HG03520 (cell line): Measurements from ENCODE around the gene FRMD4A.

ENCODE experiments used
- ATAC-seq: cut with Tn5 transposase; IDR thresholded peaks from one replicate; pipeline ENCODE4 v1.9.1; 2021; ENCODE audit warnings: mild to moderate bottlenecking, moderate library complexity; ENCODE audit not compliant: unreplicated experiment

The FRMD4A gene

DNA sequence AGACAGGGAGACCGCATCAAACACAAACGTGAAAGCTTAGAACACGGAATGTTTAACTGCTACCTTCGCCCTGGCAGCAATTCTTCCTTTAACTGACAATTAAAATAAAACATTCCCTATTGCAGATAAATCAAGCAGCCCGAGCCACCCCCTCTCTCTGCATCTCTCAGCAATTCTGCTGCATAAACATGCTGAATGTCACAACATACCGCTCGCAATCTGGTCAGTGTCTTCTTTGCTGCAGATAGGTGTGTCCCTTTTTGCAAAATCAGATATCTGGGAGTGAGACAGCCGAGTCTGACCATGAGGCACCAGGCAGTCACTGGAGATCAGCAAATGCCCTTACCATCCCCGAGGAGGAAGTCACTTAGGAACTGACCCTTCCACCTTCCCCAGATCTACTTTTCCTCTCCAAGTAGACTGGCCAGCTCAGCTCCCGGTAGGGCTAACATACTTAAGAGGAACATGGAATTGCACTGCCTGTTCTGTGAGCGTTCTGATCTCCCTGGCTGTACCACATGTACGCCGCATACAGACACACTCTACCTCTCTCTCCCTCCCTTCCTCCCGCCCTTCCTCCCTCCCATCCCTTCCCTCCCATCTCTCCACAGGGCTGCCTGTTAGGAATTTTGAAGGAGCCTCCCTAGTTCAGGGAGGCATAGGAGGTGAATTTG is at the start of gene FRMD4A:
Gene FRMD4A, minus strand, starts transcription at position 537 of the 674 bp plus-strand sequence.
- ATAC-seq, result no peak

DNA sequence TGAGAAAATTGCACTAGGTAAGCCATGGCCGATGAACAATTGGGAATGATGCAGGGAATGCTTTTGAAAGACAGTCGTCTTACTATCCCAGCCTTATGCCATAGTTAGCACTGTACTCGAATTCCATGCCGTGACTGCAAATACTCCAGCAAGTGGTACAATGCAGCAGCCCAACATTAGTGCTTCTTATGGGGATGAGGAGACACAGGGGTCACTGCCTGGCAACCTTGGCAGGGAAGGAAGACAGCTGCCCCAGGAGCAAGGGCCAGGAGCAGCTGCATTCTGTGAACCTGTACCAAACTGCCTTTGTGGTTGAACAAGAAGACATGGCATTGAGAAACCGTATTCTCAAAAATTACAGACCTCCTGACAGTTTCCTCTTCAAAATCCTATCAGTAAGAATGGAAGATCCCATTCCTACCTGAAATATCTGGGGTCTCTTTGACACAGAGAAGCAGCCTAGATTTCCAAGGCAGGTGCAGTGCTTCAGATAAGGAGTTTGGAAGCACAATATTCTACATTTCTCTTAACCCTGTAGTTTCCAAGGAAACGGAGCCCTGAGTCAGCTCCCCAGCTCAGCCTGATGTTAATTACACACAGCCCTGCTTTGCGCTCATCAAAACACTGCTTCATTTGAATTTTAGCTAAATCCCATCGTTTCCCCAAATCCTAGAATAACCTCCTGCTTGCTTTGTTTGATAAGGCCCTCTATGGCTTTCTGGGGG is 49.0 kb upstream of the FRMD4A start:
- no peak for ATAC-seq

DNA sequence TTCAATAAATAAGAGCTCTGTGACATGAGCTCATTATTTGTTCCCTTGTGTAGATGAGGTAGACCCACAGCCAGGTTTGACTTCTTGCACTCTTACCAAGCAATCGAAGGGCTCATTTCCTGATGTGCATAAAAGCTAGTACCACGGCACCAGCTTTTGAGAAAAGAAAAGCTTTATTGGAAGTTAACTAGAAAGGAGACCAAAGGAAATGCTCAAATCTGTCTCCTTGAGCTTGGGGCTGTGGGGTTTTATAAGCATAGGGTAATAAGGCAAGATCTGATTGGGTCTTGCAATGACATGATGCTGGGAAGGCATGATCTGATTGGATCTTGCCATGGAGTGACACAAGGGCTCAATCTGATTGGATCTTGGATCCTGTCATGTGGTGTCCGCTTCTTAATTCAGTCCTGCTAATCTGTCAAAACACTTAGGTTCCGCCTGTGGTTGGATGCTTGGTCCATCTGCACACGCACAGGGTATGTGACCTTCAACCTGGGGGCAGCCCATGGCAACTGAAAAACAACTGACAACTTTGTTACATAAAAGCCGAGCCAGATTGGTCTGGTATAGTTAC is 47.8 kb upstream of the FRMD4A start:
- no peak for ATAC-seq

DNA sequence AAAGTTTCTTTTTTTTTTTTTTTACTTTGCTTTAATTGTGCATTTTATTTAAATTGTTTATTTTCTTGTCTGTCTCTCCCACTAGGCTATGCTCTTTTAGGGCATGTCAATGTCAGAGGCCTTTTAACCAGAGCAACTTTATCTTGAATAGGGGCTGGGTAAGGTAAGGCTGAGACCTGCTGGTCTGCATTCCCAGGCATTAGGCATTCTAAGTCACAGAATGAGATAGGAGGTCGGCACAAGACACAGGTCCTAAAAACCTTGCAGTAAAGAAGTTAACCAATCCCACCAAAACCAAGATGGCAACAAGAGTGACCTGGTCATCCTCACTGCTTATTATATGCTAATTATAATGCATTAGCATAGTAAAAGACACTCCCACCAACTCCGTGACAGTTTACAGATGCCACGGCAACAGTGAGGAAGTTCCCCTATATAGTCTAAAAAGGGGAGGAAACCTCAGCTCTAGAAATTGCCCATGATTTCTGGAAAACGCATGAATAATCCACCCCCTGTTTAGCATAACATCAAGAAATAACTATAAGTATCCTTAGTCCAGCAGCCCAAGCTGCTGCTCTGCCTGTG is 47.0 kb upstream of the FRMD4A start:
- ATAC-seq, result no peak

DNA sequence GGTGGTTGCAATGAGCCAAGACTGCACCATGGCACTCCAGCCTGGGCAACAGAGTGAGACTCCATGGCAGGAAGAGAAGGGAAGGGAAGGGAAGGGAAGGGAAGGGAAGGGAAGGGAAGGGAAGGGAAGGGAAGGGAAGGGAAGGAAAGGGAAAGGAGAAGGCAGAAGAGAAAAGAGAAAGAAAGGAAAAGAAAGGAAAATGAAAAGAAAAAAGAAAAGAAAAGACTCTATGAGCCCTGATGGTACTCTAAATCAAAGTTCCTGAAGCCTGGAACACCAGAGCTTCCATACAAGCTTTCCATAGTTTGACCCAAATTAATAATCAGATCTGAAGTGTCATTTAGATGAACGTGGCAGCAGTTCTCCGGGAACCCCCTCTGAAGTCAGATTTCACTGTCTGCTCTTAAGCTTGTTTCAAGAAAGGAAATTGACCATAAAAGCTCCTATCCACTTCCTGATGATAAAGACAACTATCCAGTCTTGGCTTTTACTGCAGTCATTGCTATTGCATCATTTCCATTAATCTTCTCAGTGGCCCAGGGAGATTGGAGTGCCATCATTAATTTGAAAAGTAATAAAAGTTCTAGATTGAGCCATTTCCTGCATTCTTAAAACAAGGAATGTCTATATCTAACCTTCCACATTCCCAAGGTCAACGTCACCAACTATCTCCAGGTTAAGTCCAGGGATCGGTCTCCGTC is 44.2 kb upstream of the FRMD4A start:
- no peak for ATAC-seq

DNA sequence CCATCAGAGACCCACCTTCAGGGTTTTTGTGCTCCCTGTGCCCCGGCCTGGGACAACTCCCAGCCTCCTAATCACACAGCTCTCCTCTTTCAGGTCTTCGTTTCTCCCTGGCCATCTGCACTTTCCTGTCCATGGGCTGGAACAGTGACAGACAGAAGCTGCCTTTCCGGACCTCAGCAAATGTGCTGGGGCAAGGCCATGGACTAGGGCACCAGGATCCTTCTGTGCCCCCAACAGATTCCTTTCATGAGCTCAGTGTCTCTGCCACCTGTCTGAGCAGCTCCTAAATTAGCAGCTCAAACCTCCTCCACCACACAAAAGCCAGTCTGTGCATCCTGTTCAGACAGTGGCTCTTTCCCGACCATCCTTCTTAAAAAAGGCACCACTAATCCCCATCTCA is 41.9 kb upstream of the FRMD4A start:
- no peak for ATAC-seq

DNA sequence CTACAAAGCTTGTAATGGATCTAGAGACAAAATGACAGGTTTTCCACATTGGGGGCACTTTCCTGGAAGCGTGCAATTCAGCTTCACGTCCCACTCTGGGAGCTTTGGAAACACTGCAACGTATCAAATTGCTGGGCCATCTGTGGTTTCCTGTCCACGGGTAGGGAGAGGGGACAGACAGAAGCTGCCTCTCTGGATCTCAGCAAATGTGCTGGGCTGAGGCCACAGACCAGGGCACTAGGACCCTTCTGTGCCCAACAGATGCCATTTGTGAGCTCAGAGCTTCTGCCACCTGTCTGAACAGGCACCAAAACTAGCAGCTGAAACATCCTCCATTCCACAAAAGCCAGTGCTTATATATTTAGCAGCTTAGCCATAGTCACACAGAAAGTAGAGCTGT is 40.9 kb upstream of the FRMD4A start:
- ATAC-seq, result no peak

DNA sequence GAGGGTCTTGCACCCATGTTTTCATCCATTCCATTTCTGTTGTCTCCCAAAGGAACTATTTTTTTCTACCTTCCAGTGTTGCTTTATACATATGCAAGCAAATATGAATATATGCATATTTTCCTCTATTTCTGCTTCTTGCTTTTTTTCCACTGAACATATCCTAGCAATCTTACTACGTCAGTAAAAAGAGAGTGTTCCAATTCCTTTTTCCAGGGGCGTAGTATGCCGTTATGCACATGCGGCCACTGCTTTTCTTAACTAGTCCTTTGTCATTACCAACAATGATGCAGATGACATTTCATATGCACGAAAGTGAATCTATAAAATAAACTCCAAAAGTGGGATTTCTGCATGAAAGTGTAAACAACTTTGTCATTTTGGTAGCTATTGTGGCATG is 40.2 kb upstream of the FRMD4A start:
- no peak for ATAC-seq

DNA sequence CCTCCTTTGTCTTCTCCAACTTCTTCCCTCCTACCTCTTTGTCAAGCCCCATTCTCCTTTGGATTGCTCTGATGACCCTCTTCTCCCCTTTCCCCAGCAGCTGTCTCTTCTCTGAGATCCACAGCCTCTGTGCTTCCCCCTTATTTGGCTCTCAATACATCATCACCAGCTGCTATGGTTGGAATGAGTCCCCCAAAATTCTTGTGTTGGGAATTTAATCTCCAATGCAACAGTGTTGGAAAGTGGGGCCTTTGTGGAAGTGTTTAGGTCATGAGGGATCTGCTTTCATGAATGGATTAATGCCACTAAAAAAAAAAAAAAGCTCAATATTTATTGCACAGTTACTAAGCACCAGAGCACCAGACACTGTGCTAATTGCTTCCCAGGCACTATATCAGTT is 39.2 kb upstream of the FRMD4A start:
- no peak for ATAC-seq

DNA sequence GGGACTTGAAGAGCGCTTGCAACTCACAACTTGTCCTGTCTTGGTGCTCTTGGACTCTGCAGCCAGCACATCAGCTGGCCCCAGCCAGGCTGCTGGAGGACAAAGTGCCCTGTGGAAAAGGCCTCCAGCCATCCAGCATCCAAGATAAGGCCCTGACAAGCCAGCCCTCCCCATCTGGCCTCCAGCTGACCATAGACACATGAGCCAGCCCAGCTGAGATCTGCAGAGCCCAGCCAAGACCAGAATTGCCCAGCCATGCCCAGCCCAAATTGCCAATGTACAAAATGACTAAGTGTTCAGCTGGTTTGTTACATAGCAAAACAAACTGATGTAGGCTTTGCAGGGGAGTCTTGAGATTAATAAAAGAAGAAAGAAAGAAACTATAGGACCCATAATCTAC is 36.0 kb upstream of the FRMD4A start:
- no peak for ATAC-seq

DNA sequence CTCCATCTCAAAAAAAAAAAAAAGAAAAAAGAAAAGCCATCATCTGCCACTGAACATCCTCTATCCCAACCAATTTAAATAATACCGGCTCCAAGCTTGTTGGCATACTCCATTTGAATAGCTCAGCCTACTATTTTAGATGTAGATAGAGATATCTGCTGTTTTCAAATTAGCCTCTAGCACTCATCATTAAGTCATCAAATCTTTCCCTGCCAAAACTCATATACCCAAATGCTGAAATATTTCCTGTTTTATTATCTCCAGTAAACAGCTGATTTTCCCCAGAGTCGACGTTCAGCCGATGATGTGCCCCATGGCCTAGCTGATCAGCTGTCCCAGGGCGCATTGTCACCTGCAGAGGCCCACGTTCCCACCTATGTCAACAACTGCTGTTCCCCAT is 34.5 kb upstream of the FRMD4A start:
- ATAC-seq, result no peak

DNA sequence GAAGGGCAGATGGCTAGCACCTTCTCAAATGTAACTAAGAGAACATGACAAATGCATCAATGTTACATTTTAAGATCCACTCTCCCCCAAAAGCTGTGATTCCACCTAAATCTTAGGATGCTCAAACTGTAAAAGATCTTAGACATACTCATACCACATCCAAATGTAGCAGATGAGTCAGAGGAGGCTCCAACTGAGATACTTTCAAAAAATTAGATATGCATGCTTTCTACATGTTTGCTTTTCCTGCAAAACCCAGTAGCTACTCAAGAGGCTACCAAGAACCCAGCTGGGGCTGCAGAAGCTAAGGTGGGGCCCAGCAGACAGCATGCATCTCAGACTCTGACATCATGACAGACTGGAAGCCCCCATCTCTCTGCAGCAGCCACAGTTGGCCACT is 31.4 kb upstream of the FRMD4A start:
- ATAC-seq, result no peak

DNA sequence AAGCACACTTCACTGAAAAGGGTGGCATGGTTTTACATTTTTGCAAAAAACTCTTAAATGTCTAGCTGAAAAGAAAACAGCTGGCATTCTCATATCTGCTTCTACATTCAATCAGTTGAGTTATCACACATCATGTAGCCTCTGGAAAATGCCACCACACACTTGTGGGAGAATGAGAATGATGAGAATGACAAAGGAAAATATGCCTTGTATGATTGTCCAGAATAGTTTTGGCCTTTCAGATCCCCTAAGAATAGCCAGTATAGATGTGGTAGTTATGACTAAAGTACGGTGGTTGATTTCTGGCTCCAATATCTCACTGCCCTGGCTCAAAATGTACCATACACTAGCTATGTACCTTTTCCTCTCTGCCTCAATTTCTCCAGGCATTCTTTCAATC is 30.2 kb upstream of the FRMD4A start:
- ATAC-seq, result no peak

DNA sequence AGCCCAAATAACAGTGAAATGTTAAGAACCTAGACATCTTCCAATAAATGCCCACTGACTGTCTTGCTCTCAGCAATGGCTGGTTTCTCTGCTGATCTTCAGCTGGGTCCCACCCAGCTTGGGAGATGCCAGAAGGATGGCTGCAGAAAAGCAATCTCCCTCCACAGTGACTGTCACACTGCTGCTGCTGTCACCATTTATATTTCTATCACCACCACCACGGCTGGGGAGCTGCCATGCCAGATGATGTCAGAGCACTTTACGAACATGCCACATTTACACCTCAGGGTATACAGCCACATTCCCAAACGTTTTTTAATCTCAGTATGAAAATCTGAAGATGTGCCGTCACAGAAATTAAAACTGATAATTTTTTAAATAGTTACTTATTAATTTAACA is 29.8 kb upstream of the FRMD4A start:
- no peak for ATAC-seq

DNA sequence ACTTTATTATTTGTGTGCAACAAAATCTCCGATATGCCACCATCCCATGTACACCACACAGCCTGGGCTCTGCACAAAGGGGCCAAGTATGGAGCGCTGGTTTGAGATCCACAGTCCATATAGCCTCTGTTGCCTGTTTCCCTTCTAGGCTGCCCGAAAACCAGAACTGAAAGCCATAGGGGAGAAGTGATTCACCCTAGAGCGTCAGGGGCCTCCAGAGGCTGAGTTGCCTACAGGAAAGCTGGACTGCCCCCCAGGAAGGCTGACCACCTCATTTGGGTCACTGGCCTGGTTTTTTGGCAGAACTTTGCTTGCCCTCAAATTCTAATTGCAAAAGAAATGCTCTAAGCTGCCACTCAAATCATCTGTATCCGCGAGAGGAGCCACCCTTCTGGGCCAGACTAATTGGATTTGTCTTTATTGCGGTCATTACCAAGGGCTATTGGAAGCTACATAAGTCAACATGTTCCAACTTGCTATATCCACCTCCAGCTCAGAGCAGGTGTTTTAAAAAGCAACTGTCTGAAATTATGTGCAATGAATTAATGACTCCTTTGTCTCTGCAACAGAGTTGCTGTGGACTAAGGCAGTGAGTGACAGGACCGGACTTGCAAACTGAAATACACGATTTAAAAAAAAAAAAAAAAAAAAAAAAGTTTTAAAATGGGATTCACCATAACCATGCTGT is 28.3 kb upstream of the FRMD4A start:
- no peak for ATAC-seq

DNA sequence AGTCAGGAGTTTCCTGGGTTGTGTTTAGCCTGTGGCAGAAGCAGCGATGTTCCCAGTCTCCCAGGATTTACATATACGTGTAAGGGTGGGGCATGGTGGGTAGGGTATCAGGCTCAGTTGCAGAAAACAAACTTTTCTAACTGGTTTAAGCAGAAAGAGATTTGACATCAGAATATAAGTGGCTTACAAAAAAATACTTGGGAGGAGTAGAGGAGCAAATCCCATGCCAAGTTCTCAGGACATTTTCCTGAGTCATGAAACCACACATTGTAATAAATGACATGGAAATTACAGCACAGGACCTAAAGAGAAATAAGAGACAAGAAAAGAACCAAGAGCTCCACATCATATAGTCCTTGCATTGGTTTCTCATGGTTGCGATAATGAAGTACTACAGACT is 26.2 kb upstream of the FRMD4A start:
- ATAC-seq, result no peak

DNA sequence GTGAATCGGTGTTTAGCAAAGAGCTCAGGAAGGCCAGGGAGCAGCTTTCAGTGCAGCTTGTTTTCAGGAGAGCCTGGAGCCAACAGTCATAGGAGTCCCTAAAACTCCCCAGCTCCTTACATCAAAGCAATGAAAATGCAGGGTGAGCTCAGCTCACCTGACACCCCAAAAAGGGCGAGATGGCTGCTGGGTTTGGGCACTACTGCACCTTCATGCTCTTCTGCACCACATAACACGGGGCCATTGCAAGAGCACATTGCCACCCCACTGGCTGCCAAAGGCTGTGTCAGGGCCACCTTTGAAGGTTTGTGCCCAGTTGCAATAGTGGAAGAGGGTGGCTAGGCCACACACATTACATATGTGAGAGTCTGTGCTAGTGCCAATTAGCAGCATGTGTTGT is 25.0 kb upstream of the FRMD4A start:
- no peak for ATAC-seq

DNA sequence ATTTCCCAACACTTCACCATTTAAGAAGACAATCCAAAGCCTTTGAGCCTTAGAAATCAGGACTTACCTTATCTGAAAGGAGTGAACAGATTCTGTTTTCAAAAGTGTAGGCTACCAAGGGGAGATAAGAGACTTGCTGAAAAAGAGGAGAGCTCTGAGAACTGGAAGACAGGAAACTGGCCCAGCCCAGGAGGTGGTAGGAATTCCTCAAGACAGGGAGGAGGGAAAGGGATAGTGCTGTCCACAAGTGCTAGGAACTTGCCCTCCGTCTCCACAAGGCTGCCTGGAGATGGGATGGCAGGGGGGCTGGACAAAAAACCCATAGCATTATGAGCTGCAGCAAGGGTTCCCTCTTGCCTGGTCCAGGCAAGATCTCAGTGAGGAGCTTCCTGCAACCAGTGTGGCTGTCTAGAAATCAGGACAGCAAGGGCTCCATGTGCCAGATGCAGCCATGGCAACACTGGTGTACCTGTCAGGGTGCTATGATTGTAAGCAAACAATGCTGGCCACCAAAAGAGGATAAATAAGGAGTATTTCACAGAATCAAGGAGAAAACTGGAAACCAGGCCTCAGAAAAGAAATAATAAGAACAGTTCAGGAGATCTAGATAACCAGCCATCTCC is 22.7 kb upstream of the FRMD4A start:
- ATAC-seq, result no peak

DNA sequence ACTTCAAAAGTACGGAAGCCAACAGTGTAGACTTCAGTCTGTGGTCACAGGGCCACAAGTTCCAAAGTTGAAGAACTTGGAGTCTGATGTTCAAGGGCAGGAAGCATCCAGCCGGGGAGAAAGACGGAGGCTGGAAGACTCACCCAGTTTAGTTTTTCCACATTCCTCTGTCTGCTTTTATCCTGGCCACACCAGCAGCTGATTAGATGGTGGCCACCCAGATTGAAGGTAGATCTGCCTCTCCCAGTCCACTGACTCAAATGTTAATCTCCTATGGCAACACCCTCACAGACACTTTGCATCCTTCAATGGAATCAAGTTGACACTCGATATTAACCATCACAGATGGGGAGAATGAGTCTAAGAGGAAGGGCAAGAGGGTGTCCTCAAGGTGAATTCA is 19.3 kb upstream of the FRMD4A start:
- ATAC-seq, result no peak

DNA sequence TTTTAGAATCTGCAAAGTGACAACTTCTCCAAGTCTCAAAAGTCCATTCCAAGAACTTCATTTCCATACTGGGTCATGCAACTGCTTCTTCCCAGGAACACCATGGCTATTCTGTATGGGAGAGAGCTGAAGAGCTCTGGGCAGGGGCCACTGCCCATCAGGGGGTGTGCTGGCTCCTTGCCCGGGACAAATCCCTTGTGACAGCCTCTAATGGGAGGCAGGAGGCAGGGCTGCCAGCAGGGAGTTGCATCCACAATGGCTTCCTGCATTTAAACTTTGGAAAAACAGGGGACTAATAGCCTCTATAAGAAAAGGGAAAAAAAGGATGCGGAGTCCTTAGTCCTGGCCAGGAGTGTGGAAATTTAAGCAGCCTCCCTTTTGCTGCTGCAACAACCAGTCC is 18.4 kb upstream of the FRMD4A start:
- ATAC-seq, result no peak
